Activated CD4-positive, alpha-beta T cell treated with anti-CD3 and anti-CD28 coated beads for 48 hours (primary cell): Measurements from ENCODE around the gene PCDH1.
"Not testable (repeated sequence)": the region's sequence is repeated elsewhere in the genome, so short reads cannot be mapped to it uniquely, and the experiment has no call there.

Experiments used
- DNase-seq: peaks from one replicate; pipeline ENCODE4 v3.0.0-alpha.2; 2020

PCDH1 gene

GRCh38 chr5:141897425-141897824 lies 19.2 kb upstream of the PCDH1 start:
- DNase-seq, result no peak

GRCh38 chr5:141890429-141890828 lies 12.2 kb upstream of the PCDH1 start:
- not testable (repeated sequence) for DNase-seq

GRCh38 chr5:141889282-141889871 lies 11.2 kb upstream of the PCDH1 start:
- DNase-seq, result no peak

GRCh38 chr5:141883892-141884318 lies 5.7 kb upstream of the PCDH1 start:
- no peak for DNase-seq

GRCh38 chr5:141883184-141883891 lies 5.1 kb upstream of the PCDH1 start:
- DNase-seq, result peak; percentile 48

- no peak for DNase-seq
Measured at GRCh38 chr5:141882594-141883183, 4.5 kb upstream of the PCDH1 start.

- DNase-seq, result no peak
Measured at GRCh38 chr5:141881886-141882285, 3.7 kb upstream of the PCDH1 start.

GRCh38 chr5:141880961-141881801 lies 3.0 kb upstream of the PCDH1 start:
- DNase-seq, result no peak

GRCh38 chr5:141879941-141880738 lies 1.9 kb upstream of the PCDH1 start:
- no peak for DNase-seq

GRCh38 chr5:141879426-141879759 lies 1.2 kb upstream of the PCDH1 start:
- DNase-seq, result no peak

GRCh38 chr5:141878711-141879425 lies 658 bp upstream of the PCDH1 start:
- peak; percentile 91 for DNase-seq

GRCh38 chr5:141877356-141878185 lies 639 bp downstream of the PCDH1 start:
- peak; percentile 45 for DNase-seq

GRCh38 chr5:141876628-141877355 lies 1.4 kb downstream of the PCDH1 start:
- no peak for DNase-seq

GRCh38 chr5:141875795-141876627 lies 2.2 kb downstream of the PCDH1 start:
- DNase-seq, result no peak

- DNase-seq, result no peak
Measured at GRCh38 chr5:141875022-141875740, 3.0 kb downstream of the PCDH1 start.

GRCh38 chr5:141874262-141874964 lies 3.8 kb downstream of the PCDH1 start:
- DNase-seq, result no peak

- no peak for DNase-seq
Measured at GRCh38 chr5:141873933-141874261, 4.3 kb downstream of the PCDH1 start.
